SH-SY5Y (cell line): ENCODE measurements around the gene TIGD4.

Source experiments
- GATA2 ChIP-seq: IDR thresholded peaks from 2 replicates; pipeline ENCODE4 v1.6.1; 2011; ENCODE audit warnings: mild to moderate bottlenecking, low read depth, low read length
- GATA3 ChIP-seq: IDR thresholded peaks from 2 replicates; pipeline ENCODE4 v1.6.1; 2011; ENCODE audit warnings: low read depth, mild to moderate bottlenecking, low read length, moderate library complexity

DNA sequence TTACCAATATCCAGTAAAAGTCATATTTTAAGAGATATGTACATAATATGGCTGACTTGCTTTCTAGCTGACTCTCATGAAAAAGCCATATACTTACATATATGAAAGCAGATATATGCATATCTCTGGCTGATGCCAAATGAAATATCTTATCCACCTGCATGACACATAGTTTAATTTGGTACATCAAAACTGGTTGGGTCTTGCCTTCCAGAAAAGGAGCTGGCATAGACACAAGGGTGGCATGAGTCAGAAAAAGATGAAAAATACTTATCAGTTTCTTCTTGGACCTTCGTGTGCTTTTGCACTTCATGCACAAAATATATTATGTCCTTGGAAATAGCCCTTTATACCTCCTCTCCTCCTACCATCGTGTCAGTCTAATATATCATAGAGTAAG is 32.1 kb downstream of the TIGD4 start:
- TF ChIP-seq GATA2: no peak
- no peak for TF ChIP-seq GATA3
